Stimulated activated CD8-positive, alpha-beta memory T cell treated with anti-CD3 and anti-CD28 coated beads, Interleukin-7, amount 100 ng/mL, for 4 hours (primary cell): ENCODE data around the gene SCGB1C1.
A peak's percentile ranks its signal among the peaks of the same experiment; 100 is the strongest.
"Not testable (repeated sequence)": the region's sequence is repeated elsewhere in the genome, so short reads cannot be mapped to it uniquely, and the experiment has no call there.

ENCODE experiments used
- DNase-seq, 2 donors: peaks; one replicate each; pipeline ENCODE4 v3.0.0-alpha.2; 2020; ENCODE audit warnings: low read depth in 2 of 2

Gene SCGB1C1

DNA sequence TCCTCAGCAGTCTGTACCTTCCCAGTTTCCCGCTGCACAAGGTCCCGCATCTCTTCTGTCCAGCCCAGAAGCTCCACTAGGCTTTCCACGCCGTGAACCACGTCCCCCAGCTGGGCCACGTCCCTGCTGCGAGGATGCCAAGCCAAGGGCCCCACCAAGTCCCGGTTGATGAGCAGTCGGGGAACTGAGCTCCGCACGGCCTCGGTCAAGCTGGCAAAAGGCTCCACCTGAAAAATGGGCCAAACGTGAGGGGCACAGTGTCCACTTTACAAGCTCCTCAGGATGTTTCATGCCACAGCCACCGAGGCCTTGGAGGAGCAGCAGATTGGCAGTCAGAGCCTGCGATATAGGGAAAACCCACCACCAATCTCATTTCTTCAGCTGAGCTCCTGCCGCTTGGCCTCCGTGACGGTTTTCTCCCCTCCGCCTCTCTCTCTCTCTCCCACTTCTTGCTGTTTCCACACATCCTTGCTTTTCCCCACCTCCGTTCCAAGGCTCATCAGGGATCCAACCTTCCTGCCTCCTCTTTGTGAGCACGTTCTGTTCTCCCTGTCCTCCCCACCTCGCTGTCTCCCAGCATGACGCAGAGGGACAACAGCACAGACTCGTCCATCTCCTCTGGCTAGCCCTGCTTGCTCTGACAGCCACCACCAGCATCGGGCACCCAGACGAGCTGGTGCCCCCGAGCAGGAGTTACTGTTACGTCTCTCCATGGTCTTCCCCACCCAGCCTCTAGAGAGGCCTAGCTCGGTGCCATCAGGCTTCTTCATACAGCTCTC lies 26.1 kb downstream of the SCGB1C1 start:
- DNase-seq = no peak

DNA sequence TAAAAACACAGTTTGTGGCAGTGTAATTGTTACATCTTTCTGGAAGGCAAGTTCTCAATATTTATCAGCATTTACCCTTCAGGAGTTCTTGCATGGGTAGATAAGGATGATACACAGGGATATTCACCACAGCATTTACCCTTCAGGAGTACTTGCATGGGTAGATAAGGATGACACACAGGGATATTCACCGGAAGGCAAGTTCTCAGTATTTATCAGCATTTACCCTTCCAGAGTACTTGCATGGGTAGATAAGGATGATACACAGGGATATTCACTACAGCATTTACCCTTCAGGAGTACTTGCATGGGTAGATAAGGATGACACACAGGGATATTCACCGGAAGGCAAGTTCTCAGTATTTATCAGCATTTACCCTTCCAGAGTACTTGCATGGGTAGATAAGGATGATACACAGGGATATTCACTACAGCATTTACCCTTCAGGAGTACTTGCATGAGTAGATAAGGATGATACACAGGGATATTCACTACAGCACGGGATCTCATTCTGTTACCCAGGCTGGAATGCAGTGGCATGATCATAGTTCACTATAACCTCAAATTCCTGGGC lies 27.9 kb downstream of the SCGB1C1 start:
- not testable (repeated sequence) for DNase-seq

- no peak for DNase-seq
Measured at GRCh38 chr11:221539-221938, 28.7 kb downstream of the SCGB1C1 start.

- no peak for DNase-seq
Measured at GRCh38 chr11:221998-222789, 29.3 kb downstream of the SCGB1C1 start.

GRCh38 chr11:223026-223789 lies 30.3 kb downstream of the SCGB1C1 start:
- no peak for DNase-seq

DNA sequence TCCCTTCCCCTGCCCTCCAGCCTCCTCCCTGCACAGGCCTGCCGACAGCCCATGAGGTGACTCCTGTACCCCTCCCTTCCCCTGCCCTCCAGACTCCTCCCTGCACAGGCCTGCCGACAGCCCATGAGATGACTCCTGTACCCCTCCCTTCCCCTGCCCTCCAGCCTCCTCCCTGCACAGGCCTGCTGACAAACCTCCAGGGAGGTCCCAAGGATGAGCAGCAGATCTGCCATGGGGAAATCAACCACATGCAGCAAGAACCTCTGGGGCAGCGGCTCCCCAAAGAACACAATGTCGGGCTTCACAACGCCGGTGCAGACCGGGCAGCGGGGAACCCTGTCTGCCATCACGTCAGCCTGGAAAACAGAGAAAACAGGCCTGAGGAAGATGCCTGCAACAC lies 31.0 kb downstream of the SCGB1C1 start:
- no peak for DNase-seq

DNA sequence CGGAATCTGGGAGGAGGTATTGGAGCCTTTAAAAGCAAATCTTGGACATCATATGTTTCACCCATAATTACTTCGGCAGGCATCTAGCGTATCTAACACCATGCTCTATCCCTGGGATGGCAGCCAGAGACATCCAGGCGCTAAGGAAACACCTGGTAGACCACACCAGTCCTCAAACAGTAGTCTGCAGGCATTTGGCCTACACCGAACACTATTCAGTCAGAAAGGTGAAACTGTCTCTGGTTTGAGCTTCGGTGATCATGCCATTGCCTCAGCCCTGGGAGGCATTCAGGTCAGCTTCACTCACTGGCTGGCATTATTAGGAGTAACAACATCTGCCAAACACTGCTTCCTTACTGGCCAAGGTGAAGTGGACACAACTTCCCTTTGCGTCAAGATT lies 31.5 kb downstream of the SCGB1C1 start:
- no peak for DNase-seq

- no peak for DNase-seq
Measured at GRCh38 chr11:225734-226453, 33.0 kb downstream of the SCGB1C1 start.

GRCh38 chr11:227824-228379 lies 35.0 kb downstream of the SCGB1C1 start:
- DNase-seq = no peak

DNA sequence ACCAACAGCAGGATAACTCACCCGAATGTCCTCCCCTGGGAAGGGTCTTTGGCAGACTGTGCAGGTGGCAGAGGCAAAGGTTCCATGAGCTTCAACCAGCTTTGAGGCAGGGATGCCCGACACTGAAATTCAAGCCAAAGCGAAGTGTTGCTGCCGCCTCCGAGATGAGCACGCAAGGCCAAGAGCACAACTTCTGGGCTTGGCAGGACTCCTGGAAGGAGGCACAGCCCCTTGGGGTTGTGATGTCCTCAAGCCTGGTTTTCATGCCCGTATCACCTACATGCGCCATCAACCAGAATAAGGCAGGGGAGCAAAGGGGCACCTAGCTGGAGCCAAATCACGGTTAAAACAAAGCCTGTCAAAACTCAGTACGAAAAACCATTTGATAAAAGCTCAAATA lies 37.6 kb downstream of the SCGB1C1 start:
- DNase-seq = no peak

DNA sequence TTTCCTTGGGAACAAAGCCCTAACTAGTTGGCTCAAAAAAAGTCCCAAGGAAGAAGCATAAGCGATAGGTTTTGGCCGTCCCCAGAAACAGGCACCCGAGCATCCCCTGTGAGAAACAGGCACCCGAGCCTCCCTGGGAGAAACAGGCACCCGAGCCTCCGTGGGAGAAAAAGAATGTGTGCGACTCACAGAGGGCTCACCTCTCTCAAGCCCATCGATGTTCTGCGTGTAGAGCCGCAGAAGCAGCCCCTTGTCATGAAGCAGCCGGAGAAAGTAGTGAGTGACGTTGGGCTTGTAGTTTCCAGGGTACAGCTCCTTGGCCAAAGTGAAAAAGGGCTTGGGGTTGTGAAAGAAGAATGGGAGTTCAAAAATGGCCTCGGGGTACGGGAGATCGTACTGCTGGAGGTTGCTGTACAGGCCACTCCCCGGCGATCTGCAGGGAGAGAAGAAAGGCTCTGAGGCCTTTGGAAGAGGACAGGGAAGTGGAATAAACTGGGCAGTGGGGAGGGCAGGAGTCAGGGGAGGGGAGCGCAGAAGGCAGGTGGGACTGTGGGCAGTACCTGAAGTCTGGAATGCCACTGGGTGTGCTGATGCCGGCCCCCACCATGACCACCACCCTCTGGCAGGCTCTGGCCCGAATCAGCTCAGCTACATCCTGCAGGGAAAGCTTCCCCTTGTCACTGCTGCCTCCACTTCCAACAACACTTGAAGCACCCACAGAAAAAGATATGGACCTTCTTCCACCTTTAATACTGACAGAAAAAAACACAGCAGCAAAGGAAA lies 40.1 kb downstream of the SCGB1C1 start:
- no peak for DNase-seq

- no peak for DNase-seq
Measured at GRCh38 chr11:235180-235579, 42.3 kb downstream of the SCGB1C1 start.

DNA sequence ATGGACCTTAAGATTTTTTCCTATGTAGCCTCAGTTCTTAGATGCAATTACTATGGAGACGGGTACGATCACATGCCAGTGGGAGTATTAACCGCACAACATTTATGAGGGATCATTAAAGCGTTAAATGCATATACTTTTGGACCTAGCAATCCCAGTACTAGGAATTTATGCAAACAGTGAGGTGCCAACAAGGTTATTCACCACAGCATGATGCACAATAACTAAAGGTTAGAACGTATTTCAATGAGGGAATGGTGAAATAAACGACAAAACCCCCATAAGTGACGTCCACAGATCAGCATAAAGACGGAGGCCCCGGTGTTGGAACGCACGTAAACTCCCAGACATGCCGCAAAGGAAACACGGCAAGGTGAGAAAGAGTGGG lies 42.7 kb downstream of the SCGB1C1 start:
- DNase-seq = peak; percentile 60 to 71

GRCh38 chr11:235997-236773 lies 43.3 kb downstream of the SCGB1C1 start, which contains the start of gene SIRT3:
Gene SIRT3 (minus strand): TSS chr11:236342. CDS start chr11:236328, 14 bp downstream.
- DNase-seq = peak; percentile 71 to 76

DNA sequence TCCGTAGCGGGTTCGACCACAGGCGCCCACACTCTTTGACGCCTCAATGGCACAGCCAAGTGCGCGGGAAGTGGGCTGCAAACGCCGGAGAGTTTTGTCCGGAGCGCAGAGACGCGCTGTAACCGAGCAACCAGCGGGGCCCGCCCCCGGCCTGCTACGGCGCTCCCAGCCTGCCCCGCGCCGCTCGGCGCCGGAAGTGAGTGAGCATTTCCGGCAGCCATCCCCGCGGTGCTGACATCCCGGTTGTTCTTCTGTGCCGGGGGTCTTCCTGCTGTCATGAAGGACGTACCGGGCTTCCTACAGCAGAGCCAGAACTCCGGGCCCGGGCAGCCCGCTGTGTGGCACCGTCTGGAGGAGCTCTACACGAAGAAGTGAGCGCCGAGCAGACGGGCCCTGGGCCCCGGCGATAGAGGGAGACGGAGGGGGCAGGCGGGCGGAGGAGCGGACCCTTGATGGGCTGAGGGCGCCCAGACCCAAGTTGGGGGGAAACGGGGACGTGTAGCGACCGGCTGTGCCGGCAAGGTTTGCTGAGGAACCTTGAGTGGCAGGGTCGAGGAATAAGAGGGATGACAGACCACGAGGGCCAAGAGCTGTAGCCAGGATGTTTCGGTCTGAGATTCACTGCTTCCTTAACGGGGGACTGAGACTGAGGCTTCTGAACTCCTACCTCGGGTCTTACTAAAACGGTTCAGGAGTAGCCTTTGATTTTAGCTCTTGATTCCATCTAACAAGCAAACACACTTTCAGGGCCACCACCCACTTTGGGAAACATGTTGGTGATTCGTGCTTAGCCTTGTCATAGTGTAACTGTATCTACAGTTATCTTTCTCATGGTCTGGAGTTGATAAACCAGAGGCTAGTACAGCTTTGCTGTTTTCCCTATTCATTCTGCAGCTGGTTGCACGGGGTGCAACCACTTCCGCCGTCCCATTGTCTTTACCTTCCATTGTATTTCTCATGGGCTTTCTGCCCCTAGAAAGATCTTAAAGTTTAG lies 44.2 kb downstream of the SCGB1C1 start, which contains the start of gene PSMD13:
PSMD13 (plus strand) TSS at position 203 of the 994 bp plus-strand sequence; CDS start at position 277, 74 bp downstream.
- peak; percentile 66 to 88 for DNase-seq

DNA sequence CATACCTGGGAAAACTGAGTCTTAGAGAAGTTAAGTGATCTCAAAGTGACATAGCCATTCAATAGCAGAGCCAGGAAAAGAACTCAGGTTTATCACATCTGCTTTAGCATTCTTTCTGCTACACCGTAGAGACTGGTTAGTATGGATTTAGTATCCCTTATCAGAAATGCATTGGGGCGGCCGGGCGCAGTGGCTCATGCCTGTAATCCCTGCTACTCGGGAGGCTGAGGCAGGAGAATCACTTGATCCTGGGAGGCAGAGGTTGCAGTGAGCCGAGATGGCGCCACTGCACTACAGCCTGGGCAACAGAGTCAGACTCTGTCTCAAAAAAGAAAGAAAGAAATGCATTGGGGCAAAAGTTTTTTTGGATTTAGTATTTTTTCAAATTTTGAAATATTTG lies 45.5 kb downstream of the SCGB1C1 start:
- not testable (repeated sequence) for DNase-seq

DNA sequence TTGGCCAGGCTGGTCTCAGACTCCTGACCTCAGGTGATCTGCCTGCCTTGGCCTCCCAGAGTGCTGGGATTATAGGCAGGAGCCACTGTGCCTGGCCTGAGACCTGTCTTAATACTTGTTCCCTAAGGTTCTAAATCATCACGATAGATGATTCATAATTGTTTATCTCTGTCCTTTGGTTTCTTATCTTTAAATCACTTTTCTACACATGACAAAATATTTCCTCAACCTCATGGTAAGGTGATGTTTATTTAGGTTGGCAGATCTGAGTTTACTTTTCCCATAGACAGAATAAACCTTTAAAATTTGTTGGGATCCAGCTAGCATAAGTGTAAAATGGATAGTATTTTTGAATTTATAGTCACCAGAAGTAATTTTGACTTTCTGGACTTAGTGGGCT lies 47.4 kb downstream of the SCGB1C1 start:
- DNase-seq = no peak

- no peak for DNase-seq
Measured at GRCh38 chr11:241634-242033, 48.8 kb downstream of the SCGB1C1 start.
